Ovary (tissue), 9 donors: Measurements from ENCODE around the gene U2AF1L4. TPM values are rescaled to one million over a fixed set of nuclear protein-coding genes. Genes with fewer than 3 reads are reported as not detected.

Experiments
- DNase-seq, 5 donors: peaks; one replicate each; pipeline ENCODE4 v3.0.0-alpha.2; 2019 to 2020
- H3K27ac ChIP-seq, 2 donors: fragments of 200-600 bp; one replicate each; pipeline versions ENCODE4 v1.5.1 to v1.8.0; 2019 to 2022
- H3K27me3 ChIP-seq: fragments of 200-600 bp; one replicate; pipeline ENCODE4 v1.8.0; 2022
- H3K36me3 ChIP-seq: fragments of 200-600 bp; sonication (generic); one replicate; pipeline ENCODE4 v1.5.1; 2019
- H3K4me1 ChIP-seq: one replicate; pipeline ENCODE4 v1.8.1; 2013; ENCODE audit warnings: mild to moderate bottlenecking, moderate library complexity; ENCODE audit not compliant: insufficient read depth
- H3K4me3 ChIP-seq: fragments of 200-600 bp; sonication (generic); one replicate; pipeline ENCODE4 v1.5.1; 2017
- H3K9me3 ChIP-seq, 2 donors: fragments of 200-600 bp in 1 of 2; sonication (generic) in 1 of 2; one replicate each; pipeline versions ENCODE4 v1.5.1 to v1.8.1; 2013 to 2019; ENCODE audit warnings: mild to moderate bottlenecking in 1 of 2, moderate library complexity in 1 of 2
- CTCF ChIP-seq, 3 donors: fragments of 450-650 bp in 2 of 3; fragments of 200-600 bp in 1 of 3; IDR thresholded peaks; one replicate each; pipeline versions ENCODE4 v1.5.1 to v1.8.0; 2016 to 2022; ENCODE audit warnings: antibody characterized with exemption in 3 of 3, mild to moderate bottlenecking in 1 of 3
- EP300 ChIP-seq: sonication (generic); formaldehyde crosslinking; IDR thresholded peaks from one replicate; pipeline ENCODE4 v1.6.1; 2017; ENCODE audit warnings: antibody characterized with exemption
- POLR2A ChIP-seq: fragments of 450-650 bp; IDR thresholded peaks from one replicate; pipeline ENCODE4 v1.6.1; 2017; ENCODE audit warnings: antibody characterized with exemption, mild to moderate bottlenecking, moderate library complexity
- WGBS, 3 donors: extraction: QIAGEN DNeasy Blood & Tissue Kit in 1 of 3; methylation state at CpG; one replicate each; pipeline versions ENCODE4 v1.1.5 to v1.1.7; 2013 to 2017; 5-methylcytosine and 5-hydroxymethylcytosine counted together
- intact Hi-C, 4 donors: fragments of 100-400 bp; cut with DNase I; formaldehyde crosslinking; loops; one replicate each; pipeline versions ENCODE4 v1.11.0 to v1.15.1; 2022 to 2023
- polyA plus RNA-seq, 2 donors: library from polyadenylated mRNA; stranded (reverse); fragments of 200-250 nt in 1 of 2; fragments of 350-450 nt in 1 of 2; fragmentation: Illumina TruSeq in 1 of 2; extraction: RNeasy Lipid Tissue Mini Kit (QIAGEN cat#74804) in 1 of 2; gene quantifications; one replicate each; pipeline ENCODE4 v1.2.3, GENCODE V29; 2013 to 2014
- total RNA-seq, 7 donors: library from RNA; depleted of rRNA in 2 of 7; stranded (reverse); fragments of >200 nt in 2 of 7; fragmentation: NEBNext Ultra II Directional in 3 of 7; extraction: Animal tissue kit (Norgen Biotek cat#: 25700) in 3 of 7; gene quantifications; one replicate each; pipeline versions ENCODE4 v1.1.0 to v1.2.4, GENCODE V29; 2016 to 2023
- donor health status: DM: no; HTN: no; CAD: no; lungs with moderate emphysema.
- donor health status: DM: no; HTN: no; CAD: no.
- donor health status: Bipolar disorder and iron deficiency.
- donor health status: DM: yes; HTN: yes; CAD: no.
- donor health status: DM: no; HTN: no; CAD: no.
- donor health status: DM: yes; HTN: yes; CAD: no.

The U2AF1L4 gene
- total and polyA plus RNA-seq, 9 donors = 16.7 to 37.7 (median 25.6) TPM

- intact Hi-C loops = no loop called here
- peaks cover 6% of the 10 kb centered on the region for H3K4me1 ChIP-seq
- no peaks in the 10 kb centered on the region for H3K36me3 ChIP-seq
- H3K27ac ChIP-seq = peak overlapping the region; percentile 36 to 79
- H3K9me3 ChIP-seq = no peaks in the 10 kb centered on the region
- H3K27me3 ChIP-seq = no peaks in the 10 kb centered on the region
- H3K4me3 ChIP-seq = peak overlapping the region; percentile 45
- TF ChIP-seq EP300 (no peak), POLR2A (no peak), CTCF (IDR thresholded peaks at IDR 0.05) (no peak)
- WGBS, 3 donors = 62 to 76% (median 67%) methylated on average over 29 of the region's 29 CpGs
- peak in 4 of 5 donors; percentile 28 to 64 (median 55) for DNase-seq
These were observed 5.7 kb downstream of the U2AF1L4 start for GRCh38 chr19:35739275-35740107.

DNA sequence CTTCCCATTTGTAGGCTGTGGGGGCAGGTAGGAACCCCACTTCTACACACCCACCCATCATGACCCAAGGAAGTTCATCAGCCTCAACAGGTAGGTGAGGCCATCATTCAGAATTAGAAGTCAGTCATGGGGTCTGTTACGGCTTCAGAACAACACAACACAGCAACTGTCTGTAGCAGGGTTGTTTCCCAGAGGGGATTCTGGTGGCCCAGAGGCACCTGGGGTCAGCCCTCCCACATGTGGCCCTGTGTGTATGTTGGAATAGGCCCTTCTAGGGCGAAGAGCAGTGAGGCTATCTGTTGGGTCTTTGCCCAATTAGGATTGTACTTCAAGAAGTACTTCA lies 6.4 kb downstream of the U2AF1L4 start:
- H3K36me3 ChIP-seq = no peaks in the 10 kb centered on the region

DNA sequence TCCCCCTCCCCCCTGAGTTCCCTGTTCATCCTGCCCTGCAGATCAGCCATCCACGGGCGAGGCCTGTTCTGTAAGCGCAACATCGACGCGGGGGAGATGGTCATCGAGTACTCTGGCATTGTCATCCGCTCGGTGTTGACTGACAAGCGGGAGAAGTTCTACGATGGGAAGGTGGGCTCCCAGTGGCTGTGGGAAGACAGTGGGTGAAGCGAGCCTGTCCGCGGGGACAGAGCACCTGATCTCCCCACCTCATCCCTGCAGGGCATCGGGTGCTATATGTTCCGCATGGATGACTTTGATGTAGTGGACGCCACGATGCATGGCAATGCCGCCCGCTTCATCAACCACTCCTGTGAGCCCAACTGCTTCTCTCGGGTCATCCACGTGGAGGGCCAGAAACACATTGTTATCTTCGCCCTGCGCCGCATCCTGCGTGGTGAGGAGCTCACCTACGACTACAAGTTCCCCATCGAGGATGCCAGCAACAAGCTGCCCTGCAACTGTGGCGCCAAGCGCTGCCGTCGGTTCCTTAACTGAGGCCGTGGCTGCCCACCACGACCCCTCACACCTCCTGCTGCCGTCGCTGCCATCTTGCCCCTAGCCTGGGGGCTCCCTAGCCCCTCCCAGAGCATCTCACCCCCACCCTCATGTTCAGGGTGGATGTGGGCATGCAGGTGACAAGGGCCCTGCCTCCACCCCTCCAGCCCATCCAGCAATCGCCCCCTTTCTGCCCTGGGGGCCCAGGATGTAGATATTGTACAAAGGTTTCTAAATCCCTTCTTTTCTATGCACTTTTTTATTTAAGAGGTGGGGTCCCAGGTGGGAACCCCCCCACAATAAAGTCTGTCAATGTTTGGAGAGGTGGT lies 7.0 kb downstream of the U2AF1L4 start:
- peak in 1 of 5 donors; percentile 37 for DNase-seq
- no peak overlapping the region for H3K27ac ChIP-seq
- intact Hi-C loops = no loop called here

More for the DNA sequence above, 6.4 kb downstream of the U2AF1L4 start:
- peak in 1 of 5 donors; percentile 11 for DNase-seq
- Histone ChIP-seq H3K27me3 (no peaks in the 10 kb centered on the region), H3K27ac (no peak overlapping the region), H3K4me3 (no peak overlapping the region), H3K4me1 (peaks cover 6% of the 10 kb centered on the region), H3K9me3 (no peaks in the 10 kb centered on the region)
- 76 to 82% (median 78%) methylated on average over 2 of the region's 2 CpGs for whole genome bisulfite sequencing, 3 donors
- intact Hi-C loops = no loop called here
- TF ChIP-seq POLR2A = no peak

GRCh38 chr19:35736913-35737886 lies 8.0 kb downstream of the U2AF1L4 start:
- H3K4me3 ChIP-seq = no peak overlapping the region
- H3K36me3 ChIP-seq = no peaks in the 10 kb centered on the region
- no peaks in the 10 kb centered on the region for H3K27me3 ChIP-seq
- intact Hi-C loops = no loop called here
- 83 to 90% (median 85%) methylated on average over 22 of the region's 22 CpGs for WGBS, 3 donors
- no peaks in the 10 kb centered on the region for H3K9me3 ChIP-seq
- peak in 2 of 5 donors; percentile 25 to 26 for DNase-seq
- H3K4me1 ChIP-seq = peaks cover 6% of the 10 kb centered on the region
- no peak for TF ChIP-seq CTCF (IDR thresholded peaks at IDR 0.05)
- TF ChIP-seq POLR2A = no peak
- no peak for TF ChIP-seq EP300
- no peak overlapping the region for H3K27ac ChIP-seq

More for the DNA sequence above, 7.0 kb downstream of the U2AF1L4 start:
- Histone ChIP-seq H3K4me1 (peaks cover 6% of the 10 kb centered on the region), H3K27me3 (no peaks in the 10 kb centered on the region), H3K36me3 (no peaks in the 10 kb centered on the region), H3K9me3 (no peaks in the 10 kb centered on the region), H3K4me3 (no peak overlapping the region)
- 85 to 86% (median 85%) methylated on average over 37 of the region's 37 CpGs for whole genome bisulfite sequencing, 3 donors
- TF ChIP-seq CTCF (IDR thresholded peaks at IDR 0.05) (no peak), EP300 (no peak), POLR2A (no peak)
